Stimulated activated CD8-positive, alpha-beta memory T cell treated with anti-CD3 and anti-CD28 coated beads, Interleukin-4, amount 100 ng/mL, for 48 hours (primary cell): Measurements from ENCODE around the gene TARBP2.
"Not testable (repeated sequence)": the region's sequence is repeated elsewhere in the genome, so short reads cannot be mapped to it uniquely, and the experiment has no call there.

Experiments used
- DNase-seq: peaks from one replicate; pipeline ENCODE4 v3.0.0-alpha.2; 2020

TARBP2 gene

DNA sequence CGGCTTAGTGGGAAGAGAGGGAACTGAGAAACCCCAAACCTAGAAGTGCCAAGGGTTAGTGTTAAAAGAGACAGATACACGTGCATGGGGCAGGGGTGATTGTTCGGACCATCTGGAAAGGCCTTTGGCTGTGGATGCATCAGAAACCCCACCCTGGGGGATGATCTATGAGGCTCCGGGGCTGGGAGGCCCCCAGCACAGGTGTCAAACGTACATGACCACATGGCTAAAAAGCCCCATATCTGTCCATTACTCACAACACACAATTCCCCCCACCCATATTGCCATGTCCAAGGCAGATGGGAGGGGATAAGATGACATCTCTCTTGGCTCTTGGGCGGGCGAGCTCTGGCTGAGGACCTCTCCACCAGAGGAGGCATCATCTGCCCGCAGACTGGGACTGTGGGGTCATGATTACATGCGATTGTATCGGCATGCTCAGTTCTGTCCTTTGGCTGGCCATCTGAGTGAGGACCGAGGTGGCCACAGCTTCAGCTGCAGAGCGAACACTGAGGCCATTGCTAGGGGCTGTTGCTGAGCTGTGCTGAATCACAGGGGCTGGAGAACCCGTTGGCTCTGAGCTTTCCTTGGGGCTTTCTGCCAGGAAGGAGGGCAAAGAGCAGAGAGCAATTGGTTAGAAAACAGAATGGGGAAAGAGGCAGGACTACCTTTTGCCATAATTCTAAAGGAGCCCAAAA, 15.8 kb downstream of the TARBP2 start:
- DNase-seq, result no peak

GRCh38 chr12:53518381-53518780, 17.3 kb downstream of the TARBP2 start:
- no peak for DNase-seq

GRCh38 chr12:53523131-53523530, 22.0 kb downstream of the TARBP2 start:
- DNase-seq, result no peak

GRCh38 chr12:53524476-53524875, 23.4 kb downstream of the TARBP2 start:
- no peak for DNase-seq

DNA sequence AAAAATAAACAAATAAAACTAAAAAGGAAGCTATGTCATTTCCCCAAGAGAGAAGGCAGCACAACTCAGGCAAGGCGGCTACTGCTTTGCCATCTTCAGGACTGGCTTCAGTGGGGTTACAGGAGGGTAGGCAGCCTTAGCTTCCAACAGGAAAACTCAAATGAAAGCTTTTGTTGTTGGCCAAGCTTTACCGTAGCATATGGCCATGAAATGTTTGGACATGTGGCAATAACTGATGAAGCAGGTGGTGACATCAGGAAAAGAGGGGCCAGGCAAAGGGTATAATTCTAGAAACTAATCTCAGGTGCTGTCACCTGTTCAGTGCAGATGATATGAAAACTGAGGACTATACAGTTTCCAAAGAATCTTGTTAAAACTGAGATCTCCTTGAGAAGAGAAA, 29.0 kb downstream of the TARBP2 start:
- DNase-seq, result no peak

DNA sequence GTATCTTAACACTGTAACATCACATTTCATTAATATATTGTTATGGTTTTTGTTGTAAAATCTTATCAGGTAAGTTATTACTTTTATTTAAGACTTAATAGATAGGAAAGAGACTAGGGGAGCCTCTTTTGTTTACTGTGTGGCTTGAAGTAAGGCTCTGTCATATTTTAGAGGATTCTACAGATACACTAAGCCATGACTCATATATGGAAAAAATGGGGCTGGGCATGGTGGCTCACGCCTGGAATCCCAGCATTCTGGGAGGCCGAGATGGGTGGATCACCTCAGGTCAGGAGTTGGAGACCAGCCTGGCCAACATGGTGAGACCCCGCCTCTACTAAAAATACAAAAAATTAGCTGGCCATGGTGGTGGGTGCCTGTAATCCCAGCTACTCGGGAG, 29.8 kb downstream of the TARBP2 start:
- no peak for DNase-seq

DNA sequence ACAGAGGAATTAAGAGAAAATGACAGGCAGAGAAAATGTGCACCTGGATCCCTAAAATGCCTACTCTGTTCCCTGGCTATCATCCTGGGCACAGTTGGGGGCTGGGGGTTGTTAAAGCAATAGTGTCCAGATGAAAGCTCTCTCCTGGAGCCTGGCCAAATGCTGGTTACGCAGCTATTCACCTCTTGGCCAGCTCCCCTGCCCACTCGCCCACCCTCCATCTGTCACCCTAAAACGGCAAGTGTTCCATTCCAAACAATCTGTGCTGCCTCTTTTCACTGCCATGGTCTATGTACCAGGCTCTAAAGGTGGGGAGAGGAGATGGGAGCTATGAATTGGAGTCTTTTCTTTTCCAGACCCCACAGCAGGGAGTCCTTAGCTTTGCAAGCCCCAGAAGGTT, 30.9 kb downstream of the TARBP2 start:
- no peak for DNase-seq

GRCh38 chr12:53532524-53533445, 31.7 kb downstream of the TARBP2 start:
- DNase-seq, result no peak

- no peak for DNase-seq
These were observed 32.4 kb downstream of the TARBP2 start for GRCh38 chr12:53533471-53533870.

DNA sequence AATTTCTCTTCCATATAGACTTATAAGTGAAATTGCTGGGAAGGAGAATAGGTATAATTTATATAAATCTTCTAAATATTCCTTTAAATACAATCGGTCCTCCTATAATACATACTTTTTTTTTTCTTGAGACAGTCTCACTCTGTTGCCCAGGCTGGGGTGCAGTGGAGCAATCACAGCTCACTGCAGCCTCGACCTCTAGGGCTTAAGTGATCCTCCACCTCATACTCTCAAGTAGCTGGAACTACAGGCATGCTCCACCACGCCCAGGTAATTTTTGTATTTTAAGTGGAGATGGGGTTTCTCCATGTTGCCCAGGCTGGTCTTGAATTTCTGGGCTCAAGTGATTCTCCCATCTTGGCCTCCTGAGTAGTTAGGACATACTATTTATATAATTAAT, 35.9 kb downstream of the TARBP2 start:
- DNase-seq, result no peak

GRCh38 chr12:53538209-53538689, 37.2 kb downstream of the TARBP2 start:
- no peak for DNase-seq

DNA sequence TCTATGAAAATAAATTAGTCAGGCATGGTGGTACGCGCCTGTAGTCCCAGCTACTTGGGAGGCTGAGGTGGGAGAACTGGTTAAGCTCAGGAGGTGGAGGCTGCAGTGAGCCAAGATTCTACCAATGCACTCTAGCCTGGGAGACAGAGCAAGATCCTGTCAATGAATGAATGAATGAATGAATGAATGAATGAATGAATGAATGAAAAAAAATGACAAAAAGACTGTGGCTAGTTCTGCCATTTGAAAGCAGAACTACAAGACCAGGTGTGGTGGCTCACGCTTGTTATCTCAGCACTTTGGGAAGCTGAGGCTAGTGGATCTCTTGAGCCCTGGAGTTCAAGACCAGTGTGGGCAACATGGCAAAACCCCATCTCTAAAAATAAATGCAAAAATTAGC, 38.4 kb downstream of the TARBP2 start:
- DNase-seq, result no peak

- peak; percentile 52 for DNase-seq
These were observed 42.5 kb downstream of the TARBP2 start for GRCh38 chr12:53543539-53543938.

- not testable (repeated sequence) for DNase-seq
These were observed 47.3 kb downstream of the TARBP2 start for GRCh38 chr12:53548354-53548753.

- not testable (repeated sequence) for DNase-seq
These were observed 49.0 kb downstream of the TARBP2 start for GRCh38 chr12:53550131-53550530.

DNA sequence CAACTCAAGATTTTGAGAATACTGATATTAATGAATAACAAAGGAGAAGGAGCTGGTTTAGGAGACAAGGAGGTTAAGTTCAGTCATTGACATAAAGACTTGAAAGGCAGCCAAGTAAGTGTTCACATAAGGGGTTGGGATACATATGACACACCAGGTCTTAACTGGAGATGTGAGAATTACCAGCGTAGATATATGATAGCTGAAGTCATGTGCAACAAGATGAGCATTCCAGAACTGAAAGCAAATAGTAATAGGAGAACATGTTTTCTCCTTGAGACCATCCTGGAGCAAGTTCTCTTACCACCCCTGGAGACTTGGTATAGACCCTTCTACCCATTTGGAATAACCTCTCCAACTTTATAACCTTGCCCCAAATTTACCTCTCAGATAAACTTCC, 49.5 kb downstream of the TARBP2 start:
- no peak for DNase-seq

GRCh38 chr12:53551889-53552291, 50.8 kb downstream of the TARBP2 start:
- DNase-seq, result no peak

DNA sequence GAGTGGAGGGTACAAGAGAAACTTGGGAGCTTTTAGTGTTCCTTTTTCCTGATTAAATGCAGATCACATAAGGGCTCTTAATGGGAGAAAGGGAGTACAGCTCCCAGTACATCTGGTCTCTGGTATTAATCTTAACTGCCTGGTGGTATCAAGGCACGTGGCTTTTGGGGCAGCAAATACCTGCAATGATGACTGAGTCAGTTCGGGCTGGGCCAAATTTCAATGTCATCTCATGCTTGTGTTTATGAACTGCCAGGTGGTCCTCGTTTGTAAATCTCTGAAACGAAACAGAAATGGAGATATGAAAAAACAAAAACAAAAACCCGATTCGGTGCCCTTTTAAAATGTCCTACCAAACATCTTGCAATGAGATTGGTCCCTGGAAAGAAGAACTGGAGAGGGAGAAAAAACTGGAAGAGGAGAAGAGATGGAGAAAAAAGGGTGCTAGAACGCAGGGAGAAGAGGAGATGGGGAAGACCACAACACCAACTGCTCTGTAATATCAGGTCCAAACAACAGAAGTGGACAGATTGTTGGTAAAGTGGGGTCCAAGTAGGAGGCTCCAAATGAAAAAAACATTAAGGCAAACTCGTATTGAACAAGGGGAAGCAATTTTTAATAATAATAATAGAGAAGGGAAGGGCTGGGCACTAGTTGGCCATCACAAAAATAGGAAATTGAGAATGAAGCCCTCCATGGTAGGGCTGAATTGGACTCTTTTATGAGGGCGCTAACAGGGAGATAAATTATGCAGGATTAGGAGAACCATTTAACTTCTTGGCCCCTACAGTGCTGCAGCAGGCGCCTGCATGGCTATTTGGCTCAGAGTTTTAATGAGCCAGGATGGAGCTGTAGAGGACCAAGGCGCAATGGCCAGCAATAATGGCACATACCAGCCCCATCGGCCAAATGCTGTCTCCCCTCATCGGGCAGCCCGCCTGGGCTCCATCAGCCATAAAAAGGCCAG, 51.6 kb downstream of the TARBP2 start:
- DNase-seq, result no peak
